OCI-M2 (cell line): ENCODE data around the gene SLC9A3.

Source experiments
- DNase-seq: peaks from one replicate; lab custom pipeline; 2025; ENCODE audit not compliant: unreplicated experiment; lab: John Stamatoyannopoulos, UW

SLC9A3 gene

GRCh38 chr5:446066-446882 is 78.0 kb downstream of the SLC9A3 start:
- DNase-seq, result no peak

- DNase-seq, result no peak
These were observed 78.7 kb downstream of the SLC9A3 start for GRCh38 chr5:445591-445990.

- DNase-seq, result no peak
These were observed 80.0 kb downstream of the SLC9A3 start for GRCh38 chr5:444226-444625.

- DNase-seq, result no peak
These were observed 80.8 kb downstream of the SLC9A3 start for GRCh38 chr5:443239-444151.

- DNase-seq, result no peak
These were observed 81.7 kb downstream of the SLC9A3 start, which contains the start of gene EXOC3 for GRCh38 chr5:442335-443238. Gene EXOC3 (plus strand): TSS chr5:443176. CDS start chr5:446206, 3,030 bp downstream.

- no peak for DNase-seq
These were observed 82.3 kb downstream of the SLC9A3 start for GRCh38 chr5:441996-442334.

GRCh38 chr5:440401-441201 is 83.6 kb downstream of the SLC9A3 start:
- no peak for DNase-seq

GRCh38 chr5:439636-440035 is 84.6 kb downstream of the SLC9A3 start:
- no peak for DNase-seq

GRCh38 chr5:439181-439580 is 85.1 kb downstream of the SLC9A3 start:
- no peak for DNase-seq

GRCh38 chr5:438481-438981 is 85.7 kb downstream of the SLC9A3 start:
- no peak for DNase-seq

GRCh38 chr5:437281-437771 is 86.9 kb downstream of the SLC9A3 start:
- DNase-seq, result no peak

GRCh38 chr5:436641-436975 is 87.6 kb downstream of the SLC9A3 start:
- no peak for DNase-seq

GRCh38 chr5:435961-436640 is 88.1 kb downstream of the SLC9A3 start:
- DNase-seq, result no peak

GRCh38 chr5:435156-435790 is 89.0 kb downstream of the SLC9A3 start:
- no peak for DNase-seq

- no peak for DNase-seq
These were observed 89.7 kb downstream of the SLC9A3 start for GRCh38 chr5:434443-435146.

- DNase-seq, result no peak
These were observed 90.4 kb downstream of the SLC9A3 start for GRCh38 chr5:433836-434235.

GRCh38 chr5:432928-433791 is 91.1 kb downstream of the SLC9A3 start:
- DNase-seq, result no peak
